Heart left ventricle (tissue), 16 donors: ENCODE results near the gene TTLL11. TPM values are rescaled to one million over a fixed set of nuclear protein-coding genes. Genes with fewer than 3 reads are reported as not detected.
A peak's percentile ranks its signal among the peaks of the same experiment; 100 is the strongest.

ENCODE experiments used
- ATAC-seq, 4 donors: fragments of 200-7000 bp; cut with Tn5 transposase; one replicate each; pipeline ENCODE4 v1.9.1; 2020 to 2022; ENCODE audit warnings: moderate library complexity in 4 of 4, mild to moderate bottlenecking in 3 of 4, moderate number of reproducible peaks in 1 of 4
- DNase-seq, 5 donors: peaks; one replicate each; pipeline ENCODE4 v3.0.0-alpha.2; 2020
- H3K27ac ChIP-seq, 12 donors: fragments of 200-600 bp; sonication (generic) in 4 of 12; one replicate each; pipeline versions ENCODE4 v1.5.0 to v1.8.0; 2016 to 2022; ENCODE audit warnings: mild to moderate bottlenecking in 2 of 12
- H3K27me3 ChIP-seq, 9 donors: fragments of 200-600 bp; sonication (generic) in 2 of 9; one replicate each; pipeline versions ENCODE4 v1.5.1 to v1.8.0; 2016 to 2022; ENCODE audit warnings: mild to moderate bottlenecking in 3 of 9
- H3K36me3 ChIP-seq, 9 donors: fragments of 200-600 bp; sonication (generic) in 2 of 9; one replicate each; pipeline versions ENCODE4 v1.5.0 to v1.8.0; 2018 to 2022; ENCODE audit warnings: mild to moderate bottlenecking in 2 of 9
- H3K4me1 ChIP-seq, 12 donors: fragments of 200-600 bp; sonication (generic) in 4 of 12; one replicate each; pipeline versions ENCODE4 v1.5.0 to v1.8.0; 2016 to 2022; ENCODE audit warnings: mild to moderate bottlenecking in 3 of 12
- H3K4me3 ChIP-seq, 12 donors: fragments of 200-600 bp; sonication (generic) in 4 of 12; one replicate each; pipeline versions ENCODE4 v1.5.0 to v1.8.0; 2017 to 2022; ENCODE audit warnings: mild to moderate bottlenecking in 9 of 12, moderate library complexity in 4 of 12
- H3K9me3 ChIP-seq, 12 donors: fragments of 200-600 bp; sonication (generic) in 4 of 12; one replicate each; pipeline versions ENCODE4 v1.5.0 to v1.8.0; 2016 to 2022; ENCODE audit warnings: mild to moderate bottlenecking in 1 of 12
- POLR2A ChIP-seq, 2 donors: fragments of 450-650 bp; IDR thresholded peaks; one replicate each; pipeline ENCODE4 v1.6.1; 2017; ENCODE audit warnings: antibody characterized with exemption in 2 of 2, mild to moderate bottlenecking in 2 of 2, moderate library complexity in 2 of 2
- WGBS, 4 donors: extraction: QIAGEN DNeasy Blood & Tissue Kit in 2 of 4; methylation state at CpG; one replicate each; pipeline versions ENCODE4 v1.1.5 to v1.1.7; 2013 to 2018; 5-methylcytosine and 5-hydroxymethylcytosine counted together
- intact Hi-C, 10 donors: fragments of 100-400 bp; cut with DNase I; formaldehyde crosslinking; loops; one replicate each; pipeline versions ENCODE4 v1.11.1 to v1.14.2; 2022
- polyA plus RNA-seq, 2 donors: library from polyadenylated mRNA; stranded (reverse); fragments of 200-250 nt; gene quantifications; one replicate each; pipeline ENCODE4 v1.2.3, GENCODE V29; 2013
- total RNA-seq, 9 donors: library from RNA; depleted of rRNA in 2 of 9; stranded (reverse); fragments of >200 nt in 2 of 9; fragmentation: NEBNext Ultra II Directional in 3 of 9; extraction: Animal tissue kit (Norgen Biotek cat#: 25700) in 3 of 9; gene quantifications; one replicate each; pipeline versions ENCODE4 v1.1.0 to v1.2.4, GENCODE V29; 2016 to 2023
- TF ChIP-seq, protein P1 (sequence below), 12 donors: fragments of 200-600 bp; sonication (generic) in 4 of 12; IDR thresholded peaks; one replicate each; pipeline versions ENCODE4 v1.5.0 to v1.8.0; 2018 to 2022; ENCODE audit warnings: antibody characterized with exemption in 12 of 12, mild to moderate bottlenecking in 5 of 12
- donor health status: ischemic (EF 13 %, LVEDD 7.1; RV severe dilation, severe dysfunction).
- donor health status: healthy with polysubstance abuse.
- donor health status: DM: no; HTN: yes; CAD: no.
- donor health status: DM: no; HTN: no; CAD: no.
- donor health status: ischemic (EF 25% LVEDD 6.9; RV normal size, moderate dysfunction).
- donor health status: ischemic (EF 25% LVEDD 5.7; RV mildly dilated, moderate dysfunction).
- donor health status: healthy.
- donor health status: DM: yes; HTN: yes; CAD: no.
- donor health status: ischemic (EF 35%, LVEDD 5.7; RV mildly dilated, moderate dysfunction).
- donor health status: nonischemic (EF 11% LVEDD 7.7; RV severe dilation, severe dysfunction).
- donor health status: DM: yes; HTN: yes; CAD: no.
- donor health status: PGD.
- donor health status: ischemic (EF 29% LVEDD 5.4; RV normal size, mild dysfunction).
- donor health status: nonischemic (EF 23%, LVEDD 6.1; RV moderate dilation, normal function).

TTLL11 gene
- total and polyA plus RNA-seq, 11 donors, result 2.7 to 10.9 (median 7.9) TPM

- no peak overlapping the region for H3K4me3 ChIP-seq
- peaks cover 11 to 86% (median 58%) of the 10 kb centered on the region in 9 donors for H3K36me3 ChIP-seq
- intact Hi-C loops, result loop anchor here in 2 of 10 donors (5.0 kb wide), 2 partner anchors 52 to 77 kb away; no protein-coding TSS in a partner anchor
- DNase-seq (peak in 3 of 5 donors; percentile 5 to 23 (median 13)), ATAC-seq (no peak)
- WGBS, 4 donors, result 78 to 83% (median 81%) methylated on average over 15 to 17 of the region's 17 CpGs
- H3K27ac ChIP-seq, result peak overlapping the region; percentile 37 to 76 (median 70)
- TF ChIP-seq POLR2A (IDR thresholded peaks at IDR 0.05), result no peak
- TF ChIP-seq, protein P1, sequence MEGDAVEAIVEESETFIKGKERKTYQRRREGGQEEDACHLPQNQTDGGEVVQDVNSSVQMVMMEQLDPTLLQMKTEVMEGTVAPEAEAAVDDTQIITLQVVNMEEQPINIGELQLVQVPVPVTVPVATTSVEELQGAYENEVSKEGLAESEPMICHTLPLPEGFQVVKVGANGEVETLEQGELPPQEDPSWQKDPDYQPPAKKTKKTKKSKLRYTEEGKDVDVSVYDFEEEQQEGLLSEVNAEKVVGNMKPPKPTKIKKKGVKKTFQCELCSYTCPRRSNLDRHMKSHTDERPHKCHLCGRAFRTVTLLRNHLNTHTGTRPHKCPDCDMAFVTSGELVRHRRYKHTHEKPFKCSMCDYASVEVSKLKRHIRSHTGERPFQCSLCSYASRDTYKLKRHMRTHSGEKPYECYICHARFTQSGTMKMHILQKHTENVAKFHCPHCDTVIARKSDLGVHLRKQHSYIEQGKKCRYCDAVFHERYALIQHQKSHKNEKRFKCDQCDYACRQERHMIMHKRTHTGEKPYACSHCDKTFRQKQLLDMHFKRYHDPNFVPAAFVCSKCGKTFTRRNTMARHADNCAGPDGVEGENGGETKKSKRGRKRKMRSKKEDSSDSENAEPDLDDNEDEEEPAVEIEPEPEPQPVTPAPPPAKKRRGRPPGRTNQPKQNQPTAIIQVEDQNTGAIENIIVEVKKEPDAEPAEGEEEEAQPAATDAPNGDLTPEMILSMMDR (IDR thresholded peaks at IDR 0.05), result no peak
- peaks cover 0 to 63% (median 26%) of the 10 kb centered on the region in 12 donors for H3K4me1 ChIP-seq
- no peaks in the 10 kb centered on the region for H3K27me3 ChIP-seq
- peaks cover 0 to 5% (median 0%) of the 10 kb centered on the region in 12 donors for H3K9me3 ChIP-seq
Measured at GRCh38 chr9:121780177-121781040, 312.7 kb downstream of the TTLL11 start.

DNA sequence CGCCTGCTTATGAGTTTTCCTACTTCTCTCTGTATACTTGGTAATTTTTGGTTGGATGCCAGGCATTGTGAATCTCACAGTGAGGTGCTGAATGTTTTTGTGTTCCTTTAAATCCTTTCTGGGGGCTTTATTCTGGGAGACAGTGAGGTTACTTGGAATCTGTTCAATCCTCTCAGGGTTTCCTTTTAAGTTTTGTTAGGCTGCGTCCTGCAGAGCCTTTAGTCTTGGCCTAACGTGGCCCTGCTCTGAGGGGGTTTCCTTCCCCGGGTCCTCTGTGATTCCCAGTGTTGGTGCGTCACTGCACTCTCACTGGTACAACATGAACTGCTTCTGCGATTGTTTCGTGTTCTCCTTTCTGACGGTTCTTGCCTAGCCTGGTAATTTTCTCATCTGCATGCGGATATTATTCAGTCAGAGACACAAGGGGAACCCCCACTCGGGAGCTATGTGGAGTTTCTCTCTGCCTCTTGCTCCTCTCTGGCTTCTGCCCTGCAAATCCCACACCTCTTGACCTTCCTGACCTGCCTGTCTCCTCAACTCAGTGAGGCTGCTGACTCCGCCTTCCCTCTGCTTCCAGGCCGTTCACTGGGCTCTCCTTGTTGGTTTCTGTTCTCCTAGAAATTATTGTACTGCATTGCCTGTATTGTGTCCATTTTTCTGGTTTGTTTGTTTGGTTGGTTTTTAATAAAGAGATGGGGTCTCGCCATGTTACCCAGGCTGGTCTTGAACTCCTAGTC is 313.6 kb downstream of the TTLL11 start:
- peaks cover 0 to 5% (median 0%) of the 10 kb centered on the region in 12 donors for H3K9me3 ChIP-seq
- peak in 3 of 5 donors; percentile 42 to 54 (median 47) for DNase-seq
- H3K27ac ChIP-seq, result peak overlapping the region; percentile 37 to 76 (median 70)
- peaks cover 11 to 86% (median 65%) of the 10 kb centered on the region in 9 donors for H3K36me3 ChIP-seq
- H3K4me1 ChIP-seq, result peaks cover 0 to 63% (median 26%) of the 10 kb centered on the region in 12 donors
- H3K27me3 ChIP-seq, result no peaks in the 10 kb centered on the region
- TF ChIP-seq, protein P1 (IDR thresholded peaks at IDR 0.05), result no peak
- TF ChIP-seq POLR2A (IDR thresholded peaks at IDR 0.05), result no peak
- no peak overlapping the region for H3K4me3 ChIP-seq
- intact Hi-C loops, result loop anchor here in 3 of 10 donors (1.0 to 5.0 kb wide), 4 partner anchors 53 to 83 kb away; no protein-coding TSS in a partner anchor
- WGBS, 4 donors, result 49 to 64% (median 53%) methylated on average over 13 of the region's 13 CpGs
- ATAC-seq, result peak; percentile 50 to 86 (median 55)

GRCh38 chr9:121778252-121779225 is 314.6 kb downstream of the TTLL11 start:
- 60 to 67% (median 64%) methylated on average over 4 of the region's 4 CpGs for WGBS, 4 donors
- peaks cover 15 to 86% (median 65%) of the 10 kb centered on the region in 9 donors for H3K36me3 ChIP-seq
- no peak overlapping the region for H3K4me3 ChIP-seq
- no peaks in the 10 kb centered on the region for H3K27me3 ChIP-seq
- ATAC-seq (peak; percentile 30 to 54 (median 38)), DNase-seq (peak in 3 of 5 donors; percentile 13 to 30 (median 15))
- peaks cover 0 to 63% (median 23%) of the 10 kb centered on the region in 12 donors for H3K4me1 ChIP-seq
- peak overlapping the region in 11 of 12 donors; percentile 37 to 76 (median 67) for H3K27ac ChIP-seq
- no peak for TF ChIP-seq POLR2A (IDR thresholded peaks at IDR 0.05)
- TF ChIP-seq, protein P1 (IDR thresholded peaks at IDR 0.05), result no peak
- H3K9me3 ChIP-seq, result peaks cover 0 to 5% (median 0%) of the 10 kb centered on the region in 12 donors
- intact Hi-C loops, result loop anchor here in 1 of 10 donors (1.0 to 5.0 kb wide), 2 partner anchors 78 to 84 kb away; no protein-coding TSS in a partner anchor
